ENCODE results near the gene TCF4.

TCF4 gene

GRCh38 chr18:55374741-55375140, 213.3 kb downstream of the TCF4 start:
- no peak for FAIRE-seq
- no peak for TF ChIP-seq PAX5 (IDR thresholded peaks at IDR 0.05; ENCODE audit: insufficient read depth, low read length, severe bottlenecking)
- no peak for TF ChIP-seq SPI1 (IDR thresholded peaks at IDR 0.05; ENCODE audit: low read depth, low read length)
- TF ChIP-seq POLR2AphosphoS5 (IDR thresholded peaks at IDR 0.05; ENCODE audit: low read depth, low read length): no peak
- TF ChIP-seq POLR2A (IDR thresholded peaks at IDR 0.05; ENCODE audit: low read depth, low read length): no peak
- TF ChIP-seq POU2F2 (IDR thresholded peaks at IDR 0.05; ENCODE audit: low read depth, low read length): no peak
- no peak for TF ChIP-seq TAF1 (IDR thresholded peaks at IDR 0.05; ENCODE audit: low read depth, low read length)
- DNase-seq (ENCODE audit: insufficient read length, low spot score): no peak

GRCh38 chr18:55372209-55372608, 215.8 kb downstream of the TCF4 start:
- TF ChIP-seq POLR2A (IDR thresholded peaks at IDR 0.05; ENCODE audit: low read depth, low read length) (no peak), SPI1 (IDR thresholded peaks at IDR 0.05; ENCODE audit: low read depth, low read length) (no peak), TAF1 (IDR thresholded peaks at IDR 0.05; ENCODE audit: low read depth, low read length) (no peak), POU2F2 (IDR thresholded peaks at IDR 0.05; ENCODE audit: low read depth, low read length) (no peak), PAX5 (IDR thresholded peaks at IDR 0.05; ENCODE audit: insufficient read depth, low read length, severe bottlenecking) (no peak), POLR2AphosphoS5 (IDR thresholded peaks at IDR 0.05; ENCODE audit: low read depth, low read length) (no peak)
- FAIRE-seq: no peak

GRCh38 chr18:55370936-55371335, 217.1 kb downstream of the TCF4 start:
- FAIRE-seq (no peak), DNase-seq (ENCODE audit: insufficient read length, low spot score) (no peak)
- TF ChIP-seq POLR2AphosphoS5 (IDR thresholded peaks at IDR 0.05; ENCODE audit: low read depth, low read length) (no peak), POU2F2 (IDR thresholded peaks at IDR 0.05; ENCODE audit: low read depth, low read length) (no peak), TAF1 (IDR thresholded peaks at IDR 0.05; ENCODE audit: low read depth, low read length) (no peak), PAX5 (IDR thresholded peaks at IDR 0.05; ENCODE audit: insufficient read depth, low read length, severe bottlenecking) (no peak), SPI1 (IDR thresholded peaks at IDR 0.05; ENCODE audit: low read depth, low read length) (no peak), POLR2A (IDR thresholded peaks at IDR 0.05; ENCODE audit: low read depth, low read length) (no peak)

More at GRCh38 chr18:55372209-55372608, 215.8 kb downstream of the TCF4 start:
- DNase-seq (ENCODE audit: insufficient read length, low spot score): no peak

GRCh38 chr18:55369346-55369745, 218.6 kb downstream of the TCF4 start:
- DNase-seq (ENCODE audit: insufficient read length, low spot score) (no peak), FAIRE-seq (no peak)
- TF ChIP-seq PAX5 (IDR thresholded peaks at IDR 0.05; ENCODE audit: insufficient read depth, low read length, severe bottlenecking): no peak
- TF ChIP-seq SPI1 (IDR thresholded peaks at IDR 0.05; ENCODE audit: low read depth, low read length): no peak
- TF ChIP-seq TAF1 (IDR thresholded peaks at IDR 0.05; ENCODE audit: low read depth, low read length): no peak
- TF ChIP-seq POU2F2 (IDR thresholded peaks at IDR 0.05; ENCODE audit: low read depth, low read length): no peak
- TF ChIP-seq POLR2A (IDR thresholded peaks at IDR 0.05; ENCODE audit: low read depth, low read length): no peak
- no peak for TF ChIP-seq POLR2AphosphoS5 (IDR thresholded peaks at IDR 0.05; ENCODE audit: low read depth, low read length)

GRCh38 chr18:55365342-55365741, 222.7 kb downstream of the TCF4 start:
- no peak for FAIRE-seq
- TF ChIP-seq TAF1 (IDR thresholded peaks at IDR 0.05; ENCODE audit: low read depth, low read length) (no peak), SPI1 (IDR thresholded peaks at IDR 0.05; ENCODE audit: low read depth, low read length) (no peak), POLR2AphosphoS5 (IDR thresholded peaks at IDR 0.05; ENCODE audit: low read depth, low read length) (no peak), POU2F2 (IDR thresholded peaks at IDR 0.05; ENCODE audit: low read depth, low read length) (no peak), PAX5 (IDR thresholded peaks at IDR 0.05; ENCODE audit: insufficient read depth, low read length, severe bottlenecking) (no peak), POLR2A (IDR thresholded peaks at IDR 0.05; ENCODE audit: low read depth, low read length) (no peak)
- no peak for DNase-seq (ENCODE audit: insufficient read length, low spot score)

GRCh38 chr18:55362303-55362702, 225.7 kb downstream of the TCF4 start:
- TF ChIP-seq POLR2A (IDR thresholded peaks at IDR 0.05; ENCODE audit: low read depth, low read length) (no peak), POU2F2 (IDR thresholded peaks at IDR 0.05; ENCODE audit: low read depth, low read length) (no peak), PAX5 (IDR thresholded peaks at IDR 0.05; ENCODE audit: insufficient read depth, low read length, severe bottlenecking) (no peak), POLR2AphosphoS5 (IDR thresholded peaks at IDR 0.05; ENCODE audit: low read depth, low read length) (no peak), TAF1 (IDR thresholded peaks at IDR 0.05; ENCODE audit: low read depth, low read length) (no peak), SPI1 (IDR thresholded peaks at IDR 0.05; ENCODE audit: low read depth, low read length) (no peak)
- FAIRE-seq: no peak
- DNase-seq (ENCODE audit: insufficient read length, low spot score): no peak

- no peak for FAIRE-seq
- no peak for DNase-seq (ENCODE audit: insufficient read length, low spot score)
Observed at GRCh38 chr18:55361492-55362250, 226.3 kb downstream of the TCF4 start.

GRCh38 chr18:55360061-55360460, 227.9 kb downstream of the TCF4 start:
- TF ChIP-seq TAF1 (IDR thresholded peaks at IDR 0.05; ENCODE audit: low read depth, low read length): no peak
- no peak for TF ChIP-seq POLR2AphosphoS5 (IDR thresholded peaks at IDR 0.05; ENCODE audit: low read depth, low read length)
- no peak for TF ChIP-seq PAX5 (IDR thresholded peaks at IDR 0.05; ENCODE audit: insufficient read depth, low read length, severe bottlenecking)
- TF ChIP-seq SPI1 (IDR thresholded peaks at IDR 0.05; ENCODE audit: low read depth, low read length): no peak
- TF ChIP-seq POU2F2 (IDR thresholded peaks at IDR 0.05; ENCODE audit: low read depth, low read length): no peak
- TF ChIP-seq POLR2A (IDR thresholded peaks at IDR 0.05; ENCODE audit: low read depth, low read length): no peak
- DNase-seq (ENCODE audit: insufficient read length, low spot score) (no peak), FAIRE-seq (no peak)

More at GRCh38 chr18:55361492-55362250, 226.3 kb downstream of the TCF4 start:
- TF ChIP-seq POLR2A (IDR thresholded peaks at IDR 0.05; ENCODE audit: low read depth, low read length) (no peak), TAF1 (IDR thresholded peaks at IDR 0.05; ENCODE audit: low read depth, low read length) (no peak), POLR2AphosphoS5 (IDR thresholded peaks at IDR 0.05; ENCODE audit: low read depth, low read length) (no peak), SPI1 (IDR thresholded peaks at IDR 0.05; ENCODE audit: low read depth, low read length) (no peak), POU2F2 (IDR thresholded peaks at IDR 0.05; ENCODE audit: low read depth, low read length) (no peak), PAX5 (IDR thresholded peaks at IDR 0.05; ENCODE audit: insufficient read depth, low read length, severe bottlenecking) (no peak)

- FAIRE-seq (no peak), DNase-seq (ENCODE audit: insufficient read length, low spot score) (no peak)
- TF ChIP-seq SPI1 (IDR thresholded peaks at IDR 0.05; ENCODE audit: low read depth, low read length): no peak
- no peak for TF ChIP-seq PAX5 (IDR thresholded peaks at IDR 0.05; ENCODE audit: insufficient read depth, low read length, severe bottlenecking)
- TF ChIP-seq POLR2AphosphoS5 (IDR thresholded peaks at IDR 0.05; ENCODE audit: low read depth, low read length): no peak
- no peak for TF ChIP-seq TAF1 (IDR thresholded peaks at IDR 0.05; ENCODE audit: low read depth, low read length)
- TF ChIP-seq POLR2A (IDR thresholded peaks at IDR 0.05; ENCODE audit: low read depth, low read length): no peak
- TF ChIP-seq POU2F2 (IDR thresholded peaks at IDR 0.05; ENCODE audit: low read depth, low read length): no peak
Observed at GRCh38 chr18:55356815-55357214, 231.2 kb downstream of the TCF4 start.
